ENCODE measurements around the gene SPRED1. TPM values are rescaled to one million over a fixed set of nuclear protein-coding genes. Genes with fewer than 3 reads are reported as not detected.

SPRED1 gene
- total and polyA plus RNA-seq, 10 of the 15 experiments (the other 5 are each of a cell fraction or from before 2014, with no cell fraction given): 0.08 to 2.6 (median 0.22) TPM

- in situ Hi-C loops (cut with MboI) (no loop called here), intact Hi-C loops (cut with micrococcal nuclease; ENCODE audit: unreplicated experiment) (no loop called here)
- FAIRE-seq (no peak), ATAC-seq (no peak), DNase-seq (ENCODE audit: low read depth, low spot score) (no peak)
- Histone ChIP-seq H3K9ac (ENCODE audit: control insufficient read depth, insufficient read depth, low read length) (no peak overlapping the region), H3K36me3 (ENCODE audit: control insufficient read depth in 2 of 2, insufficient read depth in 2 of 2, low read length in 1 of 2) (no peaks in the 10 kb centered on the region), H3K4me3 (no peak overlapping the region), H3K9me3 (replicated peaks; ENCODE audit: control insufficient read depth, insufficient read depth, low read length) (no peaks in the 10 kb centered on the region), H4K20me1 (ENCODE audit: control insufficient read depth, insufficient read depth) (no peaks in the 10 kb centered on the region), H3K27ac (ENCODE audit: control insufficient read depth, insufficient read depth) (no peak overlapping the region), H3K27me3 (replicated peaks in 1 of 2; ENCODE audit: control insufficient read depth in 2 of 2, insufficient read depth in 2 of 2, low read length in 1 of 2) (no peaks in the 10 kb centered on the region), H2AFZ (ENCODE audit: control insufficient read depth, low read depth, low read length) (no peak overlapping the region), H3K4me1 (ENCODE audit: control insufficient read depth, insufficient read depth, low read length) (no peaks in the 10 kb centered on the region), H3K79me2 (ENCODE audit: control insufficient read depth, insufficient read depth, low read length) (no peaks in the 10 kb centered on the region), H3K4me2 (ENCODE audit: control insufficient read depth, insufficient read depth) (no peak overlapping the region)
- no peak for TF ChIP-seq HCFC1 (IDR thresholded peaks at IDR 0.05; ENCODE audit: low read length)
- TF ChIP-seq CREM (IDR thresholded peaks at IDR 0.05; ENCODE audit: low read depth): no peak
- TF ChIP-seq RB1 (IDR thresholded peaks at IDR 0.05; ENCODE audit: borderline replicate concordance): no peak
- no peak for TF ChIP-seq RELB (IDR thresholded peaks at IDR 0.05; ENCODE audit: low read depth)
- TF ChIP-seq SUPT20H (IDR thresholded peaks at IDR 0.05; ENCODE audit: borderline replicate concordance, control insufficient read depth, low read depth, low read length): no peak
- TF ChIP-seq BCL3 (IDR thresholded peaks at IDR 0.05; ENCODE audit: borderline replicate concordance, insufficient read depth, low read depth, low read length, poor library complexity, severe bottlenecking): no peak
- no TSS peak for BruUV-seq (replicated peaks)
- WGBS (ENCODE audit: insufficient coverage, insufficient replicate concordance, low lambda C conversion rate, missing lambda C conversion rate): 8% methylated on average over 4 of the region's 4 CpGs
- SMC1A ChIA-PET (ENCODE audit: uncharacterized antibody, unreplicated experiment): interaction anchor here (0.8 kb wide), 1 partner anchor 17 kb away, joined by 3 read pairs; no protein-coding TSS in a partner anchor
- RAD21 ChIA-PET (ENCODE audit: unreplicated experiment): no interaction called here
- CTCF ChIA-PET: interaction anchor here (1.2 kb wide), 1 partner anchor 15 kb away, joined by 3 read pairs; no protein-coding TSS in a partner anchor
- POLR2A ChIA-PET: no interaction called here
These were observed 120.4 kb downstream of the SPRED1 start for GRCh38 chr15:38373016-38373415.
